HepG2 (cell line): ENCODE results near the gene TNRC18. TPM values are rescaled to one million over a fixed set of nuclear protein-coding genes. Genes with fewer than 3 reads are reported as not detected.
A peak's percentile ranks its signal among the peaks of the same experiment; 100 is the strongest.

Experiments
- AHR ChIP-seq: IDR thresholded peaks from 2 replicates; pipeline ENCODE4 v1.6.1; 2018; ENCODE audit warnings: missing genetic modification reagents, missing compliant biosample characterization
- ELK4 ChIP-seq: sonication (generic); formaldehyde crosslinking; IDR thresholded peaks from 2 replicates; pipeline ENCODE4 v1.9.0; 2021; ENCODE audit warnings: missing genetic modification reagents, borderline replicate concordance
- EZH2 ChIP-seq: conservative IDR thresholded peaks from 2 replicates; pipeline ENCODE4 v1.6.1; 2012; ENCODE audit warnings: mild to moderate bottlenecking, low read depth, low read length, moderate library complexity
- FOXJ3 ChIP-seq: sonication (generic); formaldehyde crosslinking; IDR thresholded peaks from 2 replicates; pipeline ENCODE4 v1.4.0; 2020; ENCODE audit warnings: missing genetic modification reagents, mild to moderate bottlenecking, borderline replicate concordance
- FOXP1 ChIP-seq, 2 experiments: fragments of 450-650 bp in 1 of 2; IDR thresholded peaks; 2 replicates each; pipeline ENCODE4 v1.6.1; 2017 to 2018; ENCODE audit warnings: antibody characterized with exemption in 1 of 2
- FUBP1 ChIP-seq: sonication (generic); formaldehyde crosslinking; IDR thresholded peaks from 2 replicates; pipeline ENCODE4 v1.5.1; 2020; ENCODE audit warnings: missing genetic modification reagents, mild to moderate bottlenecking, borderline replicate concordance
- HIC2 ChIP-seq: sonication (generic); formaldehyde crosslinking; IDR thresholded peaks from 2 replicates; pipeline ENCODE4 v1.9.0; 2022; ENCODE audit warnings: low read depth, missing genetic modification reagents
- PHF5A ChIP-seq: IDR thresholded peaks from one replicate; pipeline ENCODE4 v1.6.1; 2018; ENCODE audit warnings: low read depth, missing genetic modification reagents; ENCODE audit not compliant: unreplicated experiment
- TAF15 ChIP-seq: fragments of 200-400 bp; formaldehyde crosslinking; IDR thresholded peaks from one replicate; pipeline ENCODE4 v1.6.1; 2018; ENCODE audit warnings: mild to moderate bottlenecking, low read depth, low read length; ENCODE audit not compliant: poor library complexity, severe bottlenecking
- TGIF2 ChIP-seq: IDR thresholded peaks from 2 replicates; pipeline ENCODE4 v1.6.1; 2016; ENCODE audit warnings: control low read depth, missing compliant biosample characterization
- ZBTB20 ChIP-seq: sonication (generic); formaldehyde crosslinking; IDR thresholded peaks from 2 replicates; pipeline ENCODE4 v1.8.1; 2023; ENCODE audit warnings: missing genetic modification reagents, low read depth, mild to moderate bottlenecking, borderline replicate concordance
- ZMYM3 ChIP-seq: sonication (generic); formaldehyde crosslinking; IDR thresholded peaks from 2 replicates; pipeline ENCODE4 v1.5.1; 2020; ENCODE audit warnings: mild to moderate bottlenecking, missing genetic modification reagents
- ZNF136 ChIP-seq: sonication (generic); formaldehyde crosslinking; IDR thresholded peaks from 2 replicates; pipeline ENCODE4 v1.8.1; 2022; ENCODE audit warnings: low read depth, mild to moderate bottlenecking, moderate library complexity, missing genetic modification reagents
- ZNF205 ChIP-seq: IDR thresholded peaks from 2 replicates; pipeline ENCODE4 v1.6.1; 2018; ENCODE audit warnings: missing biosample characterization, missing genetic modification reagents
- ZNF512B ChIP-seq: sonication (generic); formaldehyde crosslinking; IDR thresholded peaks from 2 replicates; pipeline ENCODE4 v1.5.1; 2020; ENCODE audit warnings: missing genetic modification reagents, mild to moderate bottlenecking, borderline replicate concordance
- ZNF546 ChIP-seq: sonication (generic); formaldehyde crosslinking; conservative IDR thresholded peaks from 2 replicates; pipeline ENCODE4 v1.8.1; 2023; ENCODE audit warnings: mild to moderate bottlenecking, missing genetic modification reagents
- ZNF607 ChIP-seq: sonication (generic); formaldehyde crosslinking; IDR thresholded peaks from 2 replicates; pipeline ENCODE4 v1.5.1; 2020; ENCODE audit warnings: missing genetic modification reagents, mild to moderate bottlenecking, borderline replicate concordance
- ZNF644 ChIP-seq: IDR thresholded peaks from 2 replicates; pipeline ENCODE4 v1.6.1; 2016; ENCODE audit warnings: low read depth
- ZNF691 ChIP-seq: sonication (generic); formaldehyde crosslinking; IDR thresholded peaks from 2 replicates; pipeline ENCODE4 v1.4.0; 2020; ENCODE audit warnings: missing genetic modification reagents, low read depth, mild to moderate bottlenecking, borderline replicate concordance
- polyA plus RNA-seq, 8 experiments: library from polyadenylated mRNA; depleted of rRNA in 3 of 8; stranded (reverse) in 7 of 8; unstranded in 1 of 8; fragments of >200 nt; fragmentation: Illumina TruSeq in 4 of 8; extraction: Trizol in 4 of 8; gene quantifications; 2 replicates each; pipeline versions ENCODE4 v1.2.1 to v1.2.3, GENCODE V29; 2011 to 2016; ENCODE audit warnings: low read depth in 4 of 8, missing spikeins in 1 of 8, mixed read lengths in 1 of 8; ENCODE audit not compliant: insufficient read depth in 1 of 8
- total RNA-seq, 5 experiments: library from RNA; depleted of rRNA; stranded (reverse); fragments of >200 nt; fragmentation: Illumina TruSeq; extraction: Trizol; gene quantifications; 2 replicates each; pipeline ENCODE4 v1.2.3, GENCODE V29; 2016; ENCODE audit warnings: low read depth in 1 of 5

TNRC18 gene
- total and polyA plus RNA-seq, 2 of the 13 experiments (the other 11 are each of a cell fraction or from before 2014, with no cell fraction given) = 11.7 to 17.4 TPM

- TF ChIP-seq ELK4 (CRISPR knock-in tag) (no peak), ZNF512B (CRISPR knock-in tag) (no peak), AHR (CRISPR knock-in tag) (no peak), ZMYM3 (CRISPR knock-in tag) (no peak), TAF15 (no peak), ZNF136 (CRISPR knock-in tag) (no peak), ZBTB20 (CRISPR knock-in tag) (no peak; the same call in 1 of the 2 replicates), EZH2 (no peak), ZNF607 (no peak), FOXJ3 (CRISPR knock-in tag) (no peak), HIC2 (CRISPR knock-in tag) (0 out of 2 replicates have a peak, but pooled peaks have one; percentile 16), ZNF691 (CRISPR knock-in tag) (0 out of 2 replicates have a peak, but pooled peaks have one; percentile 32), TGIF2 (no peak), PHF5A (CRISPR knock-in tag) (no peak), ZNF644 (CRISPR knock-in tag) (peak; percentile 12; the same call in 1 of the 2 replicates), ZNF205 (CRISPR knock-in tag) (no peak), FOXP1 (IDR thresholded peaks at IDR 0.05) (no peak), FOXP1 (CRISPR knock-in tag; IDR thresholded peaks at IDR 0.05) (no peak), ZNF546 (no peak), FUBP1 (CRISPR knock-in tag) (no peak)
Measured at GRCh38 chr7:5439572-5440496, 16.2 kb upstream of the TNRC18 start (continued).
